T-helper 2 cell treated with Interferon-gamma antibody and Interleukin-4, amounts not matched to agents 5 μg/mL and 100 μg/mL, for 36 hours (primary cell): ENCODE measurements around the gene NOP9.

Source experiments
- DNase-seq: peaks from one replicate; pipeline ENCODE4 v3.0.0; 2021; ENCODE audit warnings: low spot score
- H3K27ac Mint-ChIP-seq: one replicate; pipeline ENCODE4 v1.8.0; 2021; ENCODE audit warnings: mild to moderate bottlenecking, mixed read lengths
- H3K27me3 Mint-ChIP-seq: one replicate; pipeline ENCODE4 v1.8.0; 2021; ENCODE audit warnings: low read depth, mixed read lengths
- H3K36me3 Mint-ChIP-seq: one replicate; pipeline ENCODE4 v1.8.0; 2021; ENCODE audit warnings: low read depth, mixed read lengths
- H3K4me1 Mint-ChIP-seq: one replicate; pipeline ENCODE4 v1.8.0; 2021; ENCODE audit warnings: low read depth, mixed read lengths
- H3K4me3 Mint-ChIP-seq: one replicate; pipeline ENCODE4 v1.8.0; 2022; ENCODE audit warnings: mild to moderate bottlenecking, moderate library complexity, mixed read lengths
- H3K9me3 Mint-ChIP-seq: one replicate; pipeline ENCODE4 v1.8.0; 2021; ENCODE audit warnings: mixed read lengths

The NOP9 gene

DNA sequence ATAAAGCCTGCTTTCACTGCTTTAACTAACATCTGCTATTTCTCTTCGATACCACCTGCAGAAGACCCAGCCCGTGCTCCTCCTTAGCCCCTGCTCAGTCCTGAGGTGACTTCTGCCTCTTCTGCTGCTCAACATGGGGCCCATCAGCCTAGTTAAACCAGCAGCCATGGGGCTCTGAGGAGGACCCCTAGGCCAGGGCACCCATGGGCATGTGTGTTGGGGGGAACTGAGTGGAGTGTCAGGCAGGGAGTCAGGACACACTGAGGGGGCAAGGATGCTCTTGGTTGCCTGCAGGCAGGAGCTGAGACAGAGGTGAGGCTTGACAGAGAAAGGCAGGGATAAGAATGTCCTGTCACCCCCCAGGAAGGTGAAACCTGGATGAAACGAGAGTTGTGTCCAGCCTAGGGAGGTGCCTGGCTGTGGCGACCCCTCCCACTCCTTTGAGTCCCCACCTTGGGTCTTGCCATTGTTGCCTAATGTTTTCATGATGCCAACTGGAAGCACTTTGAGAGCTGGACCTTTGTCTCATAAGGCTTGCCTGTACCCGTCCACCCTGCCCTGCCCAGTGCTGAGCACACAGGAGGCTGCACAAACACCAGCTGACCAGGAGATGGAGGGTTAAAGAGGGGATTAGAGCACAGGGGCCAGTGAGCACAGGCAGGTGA lies 15.7 kb upstream of the NOP9 start:
- no peak for DNase-seq
- H3K4me3 Mint-ChIP-seq = no peak overlapping the region
- peaks cover 9% of the 10 kb centered on the region for H3K4me1 Mint-ChIP-seq
- no peaks in the 10 kb centered on the region for H3K9me3 Mint-ChIP-seq
- H3K27ac Mint-ChIP-seq = no peak overlapping the region
- H3K36me3 Mint-ChIP-seq = peaks cover 1% of the 10 kb centered on the region
- peaks cover 4% of the 10 kb centered on the region for H3K27me3 Mint-ChIP-seq

- H3K27me3 Mint-ChIP-seq = peaks cover 4% of the 10 kb centered on the region
- H3K4me3 Mint-ChIP-seq = no peak overlapping the region
- H3K4me1 Mint-ChIP-seq = peaks cover 4% of the 10 kb centered on the region
- H3K36me3 Mint-ChIP-seq = peaks cover 1% of the 10 kb centered on the region
- no peaks in the 10 kb centered on the region for H3K9me3 Mint-ChIP-seq
- H3K27ac Mint-ChIP-seq = no peak overlapping the region
- no peak for DNase-seq
Measured at GRCh38 chr14:24284501-24285035, 15.1 kb upstream of the NOP9 start.

DNA sequence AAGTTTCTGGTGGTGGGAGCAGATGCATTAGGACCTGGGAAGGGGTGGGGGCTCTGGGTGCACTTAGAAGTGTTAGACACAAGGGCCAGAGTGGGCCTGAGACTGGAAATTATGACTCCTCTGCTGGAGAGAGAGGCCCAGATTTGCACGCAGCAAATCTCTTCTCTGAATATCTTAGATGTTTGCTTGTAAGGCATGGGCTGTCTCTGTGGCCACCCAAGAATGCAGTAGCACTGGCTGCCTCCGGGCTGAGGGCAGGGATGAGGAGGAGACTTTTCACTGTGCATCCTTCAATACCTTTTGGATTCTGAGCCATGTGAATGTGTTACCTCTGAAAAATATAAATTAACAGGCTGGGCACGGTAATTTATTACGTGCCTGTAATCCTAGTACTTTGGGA lies 14.3 kb upstream of the NOP9 start:
- H3K9me3 Mint-ChIP-seq = no peaks in the 10 kb centered on the region
- peaks cover 9% of the 10 kb centered on the region for H3K4me1 Mint-ChIP-seq
- H3K36me3 Mint-ChIP-seq = peaks cover 8% of the 10 kb centered on the region
- H3K4me3 Mint-ChIP-seq = no peak overlapping the region
- H3K27me3 Mint-ChIP-seq = peaks cover 4% of the 10 kb centered on the region
- DNase-seq = no peak
- H3K27ac Mint-ChIP-seq = no peak overlapping the region

DNA sequence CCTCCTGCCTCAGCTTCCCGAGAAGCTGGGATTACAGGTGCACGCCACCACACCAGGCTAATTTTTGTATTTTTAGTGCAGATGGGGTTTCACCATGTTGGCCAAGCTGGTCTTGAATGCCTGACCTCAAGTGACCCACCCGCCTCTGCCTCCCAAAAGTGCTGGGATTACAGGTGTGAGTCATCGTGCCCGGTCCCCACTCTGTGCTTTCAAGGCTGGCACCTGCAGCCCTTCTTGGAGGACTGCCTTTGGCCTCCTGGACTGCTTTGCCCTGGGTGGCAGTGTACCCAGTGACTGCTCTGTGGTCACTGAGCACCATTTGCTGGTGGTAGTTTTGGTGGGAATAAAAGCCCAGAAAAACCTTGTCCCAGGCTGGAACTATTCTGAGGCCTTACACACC lies 12.7 kb upstream of the NOP9 start:
- H3K4me1 Mint-ChIP-seq = peaks cover 7% of the 10 kb centered on the region
- no peak overlapping the region for H3K4me3 Mint-ChIP-seq
- peaks cover 19% of the 10 kb centered on the region for H3K36me3 Mint-ChIP-seq
- no peak overlapping the region for H3K27ac Mint-ChIP-seq
- DNase-seq = no peak
- peaks cover 4% of the 10 kb centered on the region for H3K27me3 Mint-ChIP-seq
- H3K9me3 Mint-ChIP-seq = no peaks in the 10 kb centered on the region

DNA sequence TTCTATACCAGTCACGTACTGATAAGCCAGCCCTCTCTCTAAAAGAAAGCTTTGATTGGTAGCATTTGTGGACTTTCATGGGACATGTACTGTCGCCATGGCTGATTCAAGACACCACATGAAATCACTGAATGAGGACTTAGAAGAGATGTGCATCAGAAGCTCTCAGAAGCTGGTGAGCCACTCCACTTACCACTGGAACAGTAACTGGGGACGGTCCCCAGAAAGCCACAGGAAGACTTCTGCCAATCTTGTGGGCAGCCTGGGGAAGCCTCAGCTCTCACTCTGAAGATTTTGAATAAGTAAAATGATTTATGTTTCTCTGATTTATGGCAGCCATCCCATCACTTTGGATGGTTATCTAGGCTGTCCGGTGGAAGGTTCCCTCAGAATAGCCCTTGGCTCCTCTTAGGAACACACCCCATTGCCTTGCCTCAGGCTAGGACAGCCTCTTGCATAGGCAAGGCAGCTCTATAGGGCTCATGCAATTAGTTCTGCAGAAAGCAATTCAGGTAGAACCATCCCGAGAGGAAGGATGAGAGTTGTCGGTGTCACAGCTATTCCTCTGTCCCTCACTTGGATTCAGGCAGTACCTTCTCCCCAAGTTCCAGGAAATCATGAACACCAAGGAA lies 9.9 kb upstream of the NOP9 start:
- H3K36me3 Mint-ChIP-seq = peaks cover 26% of the 10 kb centered on the region
- peaks cover 2% of the 10 kb centered on the region for H3K27me3 Mint-ChIP-seq
- no peak overlapping the region for H3K4me3 Mint-ChIP-seq
- H3K27ac Mint-ChIP-seq = no peak overlapping the region
- DNase-seq = peak; percentile 72
- no peaks in the 10 kb centered on the region for H3K9me3 Mint-ChIP-seq
- peaks cover 7% of the 10 kb centered on the region for H3K4me1 Mint-ChIP-seq

DNA sequence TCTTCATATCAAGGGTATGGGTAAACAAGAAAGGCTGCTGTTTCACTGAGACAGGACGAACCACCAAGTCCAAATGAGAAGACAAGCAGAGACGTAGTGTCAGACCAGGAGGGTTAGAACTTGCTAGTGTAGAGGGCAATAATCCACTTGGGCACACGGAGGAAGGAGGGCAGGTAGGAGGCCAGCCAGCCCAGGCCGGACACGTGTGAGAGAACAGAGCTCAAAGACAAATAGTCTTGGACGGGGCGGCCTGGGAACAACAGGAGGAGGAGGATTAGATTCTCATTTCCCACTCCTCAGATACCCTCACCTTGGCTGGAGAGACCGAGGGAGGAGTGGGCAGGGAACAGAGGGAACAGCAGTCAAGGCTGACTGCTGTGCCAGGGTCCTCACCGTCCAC lies 8.9 kb upstream of the NOP9 start:
- DNase-seq = no peak
- H3K27me3 Mint-ChIP-seq = peaks cover 2% of the 10 kb centered on the region
- peaks cover 7% of the 10 kb centered on the region for H3K4me1 Mint-ChIP-seq
- H3K4me3 Mint-ChIP-seq = no peak overlapping the region
- H3K9me3 Mint-ChIP-seq = no peaks in the 10 kb centered on the region
- H3K27ac Mint-ChIP-seq = no peak overlapping the region
- peaks cover 32% of the 10 kb centered on the region for H3K36me3 Mint-ChIP-seq

- H3K9me3 Mint-ChIP-seq = no peaks in the 10 kb centered on the region
- H3K4me1 Mint-ChIP-seq = peaks cover 13% of the 10 kb centered on the region
- H3K4me3 Mint-ChIP-seq = no peak overlapping the region
- DNase-seq = no peak
- H3K36me3 Mint-ChIP-seq = peaks cover 40% of the 10 kb centered on the region
- no peak overlapping the region for H3K27ac Mint-ChIP-seq
- H3K27me3 Mint-ChIP-seq = peaks cover 2% of the 10 kb centered on the region
Measured at GRCh38 chr14:24291446-24292117, 8.1 kb upstream of the NOP9 start.

- Mint-ChIP-seq H3K9me3 (no peaks in the 10 kb centered on the region), H3K4me1 (peaks cover 20% of the 10 kb centered on the region), H3K4me3 (no peak overlapping the region), H3K36me3 (peaks cover 44% of the 10 kb centered on the region), H3K27me3 (peaks cover 2% of the 10 kb centered on the region), H3K27ac (no peak overlapping the region)
- DNase-seq = no peak
Measured at GRCh38 chr14:24292118-24292807, 7.4 kb upstream of the NOP9 start.

GRCh38 chr14:24293525-24293924 lies 6.1 kb upstream of the NOP9 start:
- Mint-ChIP-seq H3K27ac (no peak overlapping the region), H3K4me3 (no peak overlapping the region), H3K4me1 (peaks cover 27% of the 10 kb centered on the region), H3K36me3 (peaks cover 43% of the 10 kb centered on the region), H3K9me3 (no peaks in the 10 kb centered on the region), H3K27me3 (no peaks in the 10 kb centered on the region)
- DNase-seq = no peak

DNA sequence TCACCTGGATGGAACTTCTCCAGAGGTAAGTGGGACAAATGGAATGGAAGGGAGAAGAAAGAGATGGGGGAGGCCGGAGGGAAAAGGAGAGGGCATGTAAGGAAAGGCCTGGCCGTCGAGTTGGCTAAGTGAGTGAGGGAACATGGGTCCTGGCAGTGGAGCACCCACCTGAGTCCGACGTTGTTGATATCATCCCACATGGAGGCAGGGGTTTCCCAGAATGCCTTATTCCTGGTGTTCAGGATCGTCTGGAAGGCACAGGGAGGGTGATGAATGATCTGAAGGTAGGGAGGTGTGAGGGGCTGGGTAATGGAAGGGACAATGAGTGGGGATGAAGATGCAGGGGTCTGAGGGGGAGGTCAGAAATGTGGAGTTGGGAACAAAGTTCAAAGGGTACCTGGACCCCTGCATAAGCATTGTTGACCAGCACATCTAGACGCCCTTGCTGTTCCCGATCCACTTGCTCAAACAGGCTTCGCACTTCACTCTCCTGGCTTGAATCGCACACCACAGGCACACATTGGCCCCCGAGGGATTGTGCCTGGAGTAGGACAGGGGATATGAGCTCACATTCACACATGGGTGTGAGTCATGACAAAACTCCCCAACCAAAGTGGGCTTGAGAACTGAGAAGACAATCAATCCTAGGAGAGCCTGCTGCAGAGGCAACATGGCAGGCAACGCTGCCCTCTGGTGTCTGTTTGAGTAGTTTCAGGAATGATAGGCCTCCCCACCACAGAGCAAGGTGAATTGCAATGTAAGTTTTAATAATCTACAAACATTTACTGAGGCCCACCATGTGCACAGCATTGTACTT lies 3.1 kb upstream of the NOP9 start:
- Mint-ChIP-seq H3K27me3 (no peaks in the 10 kb centered on the region), H3K27ac (peak overlapping the region; percentile 85), H3K4me1 (peaks cover 32% of the 10 kb centered on the region), H3K9me3 (no peaks in the 10 kb centered on the region), H3K36me3 (peaks cover 30% of the 10 kb centered on the region), H3K4me3 (peak overlapping the region; percentile 41)
- peak; percentile 70 for DNase-seq

DNA sequence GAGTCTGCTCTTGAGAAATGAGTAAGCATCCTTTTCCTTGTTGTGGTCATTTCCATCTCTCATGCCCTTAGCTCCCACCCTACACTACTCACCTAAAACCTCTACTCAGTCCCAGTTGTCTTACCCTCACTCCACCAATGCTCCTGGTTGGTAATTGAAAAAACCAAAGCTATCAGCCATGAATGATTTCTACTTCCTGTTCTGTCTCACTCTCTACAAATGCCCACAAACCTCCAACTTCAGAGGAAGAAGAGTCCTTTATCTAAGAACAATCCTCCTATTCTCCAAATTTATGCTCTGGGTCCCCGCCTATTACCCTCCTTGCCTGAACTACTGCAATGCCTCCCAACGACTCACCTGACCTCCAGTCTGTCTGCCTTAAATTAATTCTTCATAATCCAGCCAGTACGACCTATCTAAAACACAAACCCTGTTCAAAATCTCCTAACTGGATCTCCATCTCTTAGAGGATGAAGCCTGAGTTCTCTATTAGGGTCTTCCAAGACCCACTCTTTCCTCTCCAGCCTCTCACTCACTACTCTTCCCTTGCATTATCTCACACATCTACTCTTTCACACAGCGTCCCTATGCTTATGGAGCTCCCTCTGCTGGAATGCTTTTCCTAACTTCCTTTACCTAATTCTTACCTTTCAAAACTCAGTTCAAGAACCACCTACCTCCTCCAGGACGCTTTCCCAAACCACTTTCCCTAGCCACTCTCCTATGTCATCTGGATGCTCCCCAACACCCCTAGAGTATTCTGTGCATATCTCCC lies 2.3 kb upstream of the NOP9 start:
- peaks cover 38% of the 10 kb centered on the region for H3K36me3 Mint-ChIP-seq
- H3K4me3 Mint-ChIP-seq = peak overlapping the region; percentile 41
- peak overlapping the region; percentile 85 for H3K27ac Mint-ChIP-seq
- H3K27me3 Mint-ChIP-seq = no peaks in the 10 kb centered on the region
- no peak for DNase-seq
- peaks cover 32% of the 10 kb centered on the region for H3K4me1 Mint-ChIP-seq
- no peaks in the 10 kb centered on the region for H3K9me3 Mint-ChIP-seq

- Mint-ChIP-seq H3K4me1 (peaks cover 32% of the 10 kb centered on the region), H3K4me3 (peak overlapping the region; percentile 93), H3K27me3 (no peaks in the 10 kb centered on the region), H3K9me3 (no peaks in the 10 kb centered on the region), H3K27ac (peak overlapping the region; percentile 94), H3K36me3 (peaks cover 48% of the 10 kb centered on the region)
- no peak for DNase-seq
Measured at GRCh38 chr14:24298892-24299254, 777 bp upstream of the NOP9 start.
